ENCODE measurements around the gene COX8A.

DNA sequence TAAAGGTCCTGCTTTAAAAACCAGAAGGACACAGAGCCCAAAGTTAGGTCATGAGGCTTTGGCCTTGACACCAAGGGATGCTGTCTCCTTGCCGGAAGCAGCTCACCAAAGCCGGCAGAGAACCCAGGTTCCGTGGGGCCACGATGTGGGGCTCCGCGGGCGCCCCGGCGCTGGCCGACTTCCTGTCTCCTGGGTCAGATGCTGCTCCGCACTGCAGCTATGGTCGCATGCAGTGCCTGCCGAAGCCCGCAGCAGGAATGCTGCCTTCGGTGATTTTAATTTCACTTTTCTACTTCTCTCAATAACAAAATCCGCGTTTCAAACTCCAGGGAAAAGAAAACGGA is 11.4 kb downstream of the COX8A start:
- TF ChIP-seq, protein P1, sequence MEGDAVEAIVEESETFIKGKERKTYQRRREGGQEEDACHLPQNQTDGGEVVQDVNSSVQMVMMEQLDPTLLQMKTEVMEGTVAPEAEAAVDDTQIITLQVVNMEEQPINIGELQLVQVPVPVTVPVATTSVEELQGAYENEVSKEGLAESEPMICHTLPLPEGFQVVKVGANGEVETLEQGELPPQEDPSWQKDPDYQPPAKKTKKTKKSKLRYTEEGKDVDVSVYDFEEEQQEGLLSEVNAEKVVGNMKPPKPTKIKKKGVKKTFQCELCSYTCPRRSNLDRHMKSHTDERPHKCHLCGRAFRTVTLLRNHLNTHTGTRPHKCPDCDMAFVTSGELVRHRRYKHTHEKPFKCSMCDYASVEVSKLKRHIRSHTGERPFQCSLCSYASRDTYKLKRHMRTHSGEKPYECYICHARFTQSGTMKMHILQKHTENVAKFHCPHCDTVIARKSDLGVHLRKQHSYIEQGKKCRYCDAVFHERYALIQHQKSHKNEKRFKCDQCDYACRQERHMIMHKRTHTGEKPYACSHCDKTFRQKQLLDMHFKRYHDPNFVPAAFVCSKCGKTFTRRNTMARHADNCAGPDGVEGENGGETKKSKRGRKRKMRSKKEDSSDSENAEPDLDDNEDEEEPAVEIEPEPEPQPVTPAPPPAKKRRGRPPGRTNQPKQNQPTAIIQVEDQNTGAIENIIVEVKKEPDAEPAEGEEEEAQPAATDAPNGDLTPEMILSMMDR (IDR thresholded peaks at IDR 0.05) = no peak
- no peak for TF ChIP-seq POLR2A (IDR thresholded peaks at IDR 0.05)
